ENCODE results near the gene SNRNP48.

- TF ChIP-seq CTCF (IDR thresholded peaks at IDR 0.05; ENCODE audit: extremely low read depth in 1 of 2, insufficient read depth in 1 of 2, low read depth in 1 of 2, low read length in 2 of 2), result no peak
- no peak for TF ChIP-seq MAX (IDR thresholded peaks at IDR 0.05; ENCODE audit: insufficient read depth, insufficient read length)
- no peak for TF ChIP-seq EZH2 (IDR thresholded peaks at IDR 0.05; ENCODE audit: borderline replicate concordance, low read depth, low read length, severe bottlenecking)
- no peak for TF ChIP-seq POLR2AphosphoS5 (IDR thresholded peaks at IDR 0.05; ENCODE audit: insufficient read depth, low read depth, low read length)
- TF ChIP-seq MYC (IDR thresholded peaks at IDR 0.05; ENCODE audit: low read depth, low read length), result no peak
- no peak for TF ChIP-seq POLR2A (IDR thresholded peaks at IDR 0.05; ENCODE audit: low read depth, low read length)
- no peak for TF ChIP-seq FOS (IDR thresholded peaks at IDR 0.05; ENCODE audit: borderline replicate concordance, insufficient read depth, low read length)
Measured at GRCh38 chr6:7656355-7656754, 66.4 kb downstream of the SNRNP48 start.

All from endothelial cell of umbilical vein (primary cell).